BJ (cell line): ENCODE results near the gene LEMD1. TPM values are rescaled to one million over a fixed set of nuclear protein-coding genes. Genes with fewer than 3 reads are reported as not detected.

ENCODE experiments used
- CTCF ChIA-PET: fragments of 350-600 bp; formaldehyde crosslinking; extraction: SDS; loops from one replicate; lab custom pipeline; 2021; ENCODE audit warnings: antibody characterized with exemption, inconsistent platforms; lab: Yijun Ruan, JAX
- POLR2A ChIA-PET: fragments of 300-600 bp; sonication (Branson Sonifier 250); formaldehyde crosslinking; extraction: SDS; loops from one replicate; lab custom pipeline; 2021; ENCODE audit warnings: antibody characterized with exemption; lab: Charles Lee
- DNase-seq: peaks from one replicate; pipeline ENCODE4 v3.0.0-alpha.2; 2011; ENCODE audit warnings: low read depth
- H3K27me3 ChIP-seq: 2 replicates; pipeline ENCODE4 v1.6.0; 2011; ENCODE audit warnings: low read length; ENCODE audit not compliant: control insufficient read depth, insufficient read depth
- H3K36me3 ChIP-seq: 2 replicates; pipeline ENCODE4 v1.5.1; 2011; ENCODE audit warnings: low read length; ENCODE audit not compliant: control insufficient read depth, insufficient read depth
- H3K4me3 ChIP-seq: 2 replicates; pipeline ENCODE4 v1.5.1; 2011; ENCODE audit warnings: low read depth, mild to moderate bottlenecking, control low read depth, low read length
- polyA plus RNA-seq: library from polyadenylated mRNA; depleted of rRNA; stranded (reverse); fragments of >200 nt; gene quantifications from 2 replicates; pipeline ENCODE4 v1.2.3, GENCODE V29; 2011
- TF ChIP-seq, protein P1 (sequence below): IDR thresholded peaks from 2 replicates; pipeline ENCODE4 v1.5.1; 2011; ENCODE audit warnings: low read depth, mild to moderate bottlenecking, control low read depth, inconsistent platforms, low read length, moderate library complexity; ENCODE audit not compliant: insufficient read depth

LEMD1 gene
- polyA plus RNA-seq, 1 experiment, result not detected

DNA sequence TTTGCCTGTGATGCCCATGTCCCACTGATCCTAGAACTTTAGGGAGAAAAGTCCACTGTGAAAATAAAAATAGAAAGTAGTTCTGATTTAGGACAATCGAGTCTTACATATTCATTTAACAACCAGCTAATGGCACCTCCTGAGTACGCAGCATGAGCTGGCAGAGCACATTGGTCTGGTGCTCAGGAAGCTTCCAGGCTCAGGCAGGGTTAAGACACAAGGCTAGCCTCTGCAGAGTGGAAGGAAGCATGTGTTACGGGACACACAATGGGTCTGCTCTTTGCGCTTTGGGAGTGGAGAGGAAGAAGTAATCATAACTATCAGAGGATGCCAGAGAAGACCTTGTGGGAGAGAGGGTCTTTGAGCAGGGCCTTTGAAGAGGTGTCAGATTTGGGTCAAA, 61.0 kb downstream of the LEMD1 start:
- TF ChIP-seq, protein P1, sequence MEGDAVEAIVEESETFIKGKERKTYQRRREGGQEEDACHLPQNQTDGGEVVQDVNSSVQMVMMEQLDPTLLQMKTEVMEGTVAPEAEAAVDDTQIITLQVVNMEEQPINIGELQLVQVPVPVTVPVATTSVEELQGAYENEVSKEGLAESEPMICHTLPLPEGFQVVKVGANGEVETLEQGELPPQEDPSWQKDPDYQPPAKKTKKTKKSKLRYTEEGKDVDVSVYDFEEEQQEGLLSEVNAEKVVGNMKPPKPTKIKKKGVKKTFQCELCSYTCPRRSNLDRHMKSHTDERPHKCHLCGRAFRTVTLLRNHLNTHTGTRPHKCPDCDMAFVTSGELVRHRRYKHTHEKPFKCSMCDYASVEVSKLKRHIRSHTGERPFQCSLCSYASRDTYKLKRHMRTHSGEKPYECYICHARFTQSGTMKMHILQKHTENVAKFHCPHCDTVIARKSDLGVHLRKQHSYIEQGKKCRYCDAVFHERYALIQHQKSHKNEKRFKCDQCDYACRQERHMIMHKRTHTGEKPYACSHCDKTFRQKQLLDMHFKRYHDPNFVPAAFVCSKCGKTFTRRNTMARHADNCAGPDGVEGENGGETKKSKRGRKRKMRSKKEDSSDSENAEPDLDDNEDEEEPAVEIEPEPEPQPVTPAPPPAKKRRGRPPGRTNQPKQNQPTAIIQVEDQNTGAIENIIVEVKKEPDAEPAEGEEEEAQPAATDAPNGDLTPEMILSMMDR, result no peak
- POLR2A ChIA-PET, result no interaction called here
- Histone ChIP-seq H3K27me3 (peaks cover 37% of the 10 kb centered on the region), H3K4me3 (no peak overlapping the region), H3K36me3 (no peaks in the 10 kb centered on the region)
- CTCF ChIA-PET, result interaction anchor here (1.6 kb wide), 2 partner anchors 88 to 124 kb away, joined by 3 read pairs; no protein-coding TSS in a partner anchor
- no peak for DNase-seq

DNA sequence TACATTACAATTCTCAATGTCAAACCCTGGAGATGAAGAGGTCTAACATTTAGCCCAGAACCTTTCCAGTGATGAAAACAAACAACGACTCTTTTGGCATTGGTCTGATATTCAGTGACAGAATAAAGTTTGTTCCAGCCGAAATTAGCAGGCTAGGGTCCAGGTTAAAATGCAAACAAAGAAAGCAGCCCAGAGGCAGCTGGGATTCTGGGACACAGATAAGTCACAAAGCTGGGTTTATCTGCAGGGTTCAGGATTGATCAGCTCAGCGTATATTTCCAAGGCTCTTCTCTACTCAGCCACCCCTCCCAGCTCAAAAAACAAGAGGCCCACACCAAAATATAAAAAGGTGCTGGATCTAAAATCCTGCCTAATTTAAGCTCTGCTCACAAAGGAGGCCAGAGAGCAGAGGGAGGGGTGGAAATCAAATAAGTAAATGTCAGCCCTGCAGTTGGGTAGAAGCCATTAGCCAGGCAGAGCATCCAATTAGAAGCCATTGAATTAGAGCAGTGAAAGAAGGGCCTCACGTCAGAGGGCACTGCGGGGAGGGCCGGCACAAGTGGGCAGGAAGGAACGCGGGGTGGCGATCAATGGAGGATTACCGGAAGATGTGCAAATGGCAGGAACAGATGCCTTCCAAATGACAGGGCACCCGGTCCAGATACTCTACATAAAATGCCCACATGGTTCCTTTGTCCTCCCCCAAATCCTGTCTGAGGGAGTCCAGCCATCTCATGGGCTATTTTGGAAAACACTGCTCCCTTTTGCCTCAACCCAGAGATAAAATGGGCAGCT, 61.9 kb downstream of the LEMD1 start:
- DNase-seq, result no peak
- Histone ChIP-seq H3K27me3 (peaks cover 38% of the 10 kb centered on the region), H3K36me3 (no peaks in the 10 kb centered on the region), H3K4me3 (no peak overlapping the region)
- ChIA-PET CTCF (interaction anchor here (0.7 to 1.6 kb wide), 5 partner anchors 10 to 125 kb away, joined by 3 to 4 read pairs (median 3); no protein-coding TSS in a partner anchor), POLR2A (no interaction called here)
- TF ChIP-seq, protein P1, result no peak

DNA sequence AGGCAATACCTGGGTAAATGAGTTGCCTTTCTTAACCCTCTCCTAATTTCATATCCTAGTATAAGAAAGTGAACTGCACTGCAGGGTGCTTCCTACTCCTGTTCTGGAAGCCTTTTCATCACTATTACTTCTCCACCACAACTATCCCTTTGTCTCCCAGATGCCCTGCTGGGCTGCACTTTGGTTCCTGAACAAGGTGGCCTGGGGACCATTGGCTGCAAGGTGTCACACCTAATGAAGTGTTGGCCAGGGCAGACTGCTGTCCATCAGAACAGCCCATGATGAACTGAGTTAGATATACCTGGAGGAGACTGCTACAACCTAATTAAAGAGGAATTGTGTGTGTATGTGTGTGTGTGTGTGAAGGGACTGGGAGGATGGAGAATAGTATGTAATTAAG, 63.3 kb downstream of the LEMD1 start:
- ChIA-PET POLR2A (no interaction called here), CTCF (interaction anchor here (1.0 to 1.1 kb wide), 3 partner anchors 17 to 72 kb away, joined by 3 to 4 read pairs (median 3); no protein-coding TSS in a partner anchor)
- peaks cover 38% of the 10 kb centered on the region for H3K27me3 ChIP-seq
- H3K4me3 ChIP-seq, result no peak overlapping the region
- H3K36me3 ChIP-seq, result no peaks in the 10 kb centered on the region
- TF ChIP-seq, protein P1, result no peak
- no peak for DNase-seq

DNA sequence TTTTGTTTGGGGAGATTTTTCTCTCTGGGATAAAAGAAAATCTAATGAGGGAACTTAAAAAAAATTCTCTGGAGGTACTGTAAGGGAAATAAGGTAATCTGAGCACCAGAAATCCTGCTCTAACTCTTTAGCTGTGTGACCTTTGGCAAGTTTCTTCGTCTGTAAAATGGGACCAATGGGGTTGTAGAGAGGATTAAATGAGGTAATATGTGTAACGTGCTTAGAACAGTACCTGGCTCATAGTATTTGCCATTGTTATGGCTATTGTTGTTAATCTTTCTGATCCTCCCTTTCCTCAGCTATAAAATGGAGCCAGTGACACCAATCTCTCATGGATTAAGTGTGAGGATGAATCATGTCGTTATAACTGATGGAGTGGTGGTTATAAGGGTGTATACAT, 64.3 kb downstream of the LEMD1 start:
- CTCF ChIA-PET, result interaction anchor here (1.0 to 6.5 kb wide), 4 partner anchors 18 to 128 kb away, joined by 3 to 119 read pairs (median 7); no protein-coding TSS in a partner anchor
- peaks cover 38% of the 10 kb centered on the region for H3K27me3 ChIP-seq
- POLR2A ChIA-PET, result no interaction called here
- TF ChIP-seq, protein P1, result no peak
- no peak overlapping the region for H3K4me3 ChIP-seq
- no peak for DNase-seq
- no peaks in the 10 kb centered on the region for H3K36me3 ChIP-seq

DNA sequence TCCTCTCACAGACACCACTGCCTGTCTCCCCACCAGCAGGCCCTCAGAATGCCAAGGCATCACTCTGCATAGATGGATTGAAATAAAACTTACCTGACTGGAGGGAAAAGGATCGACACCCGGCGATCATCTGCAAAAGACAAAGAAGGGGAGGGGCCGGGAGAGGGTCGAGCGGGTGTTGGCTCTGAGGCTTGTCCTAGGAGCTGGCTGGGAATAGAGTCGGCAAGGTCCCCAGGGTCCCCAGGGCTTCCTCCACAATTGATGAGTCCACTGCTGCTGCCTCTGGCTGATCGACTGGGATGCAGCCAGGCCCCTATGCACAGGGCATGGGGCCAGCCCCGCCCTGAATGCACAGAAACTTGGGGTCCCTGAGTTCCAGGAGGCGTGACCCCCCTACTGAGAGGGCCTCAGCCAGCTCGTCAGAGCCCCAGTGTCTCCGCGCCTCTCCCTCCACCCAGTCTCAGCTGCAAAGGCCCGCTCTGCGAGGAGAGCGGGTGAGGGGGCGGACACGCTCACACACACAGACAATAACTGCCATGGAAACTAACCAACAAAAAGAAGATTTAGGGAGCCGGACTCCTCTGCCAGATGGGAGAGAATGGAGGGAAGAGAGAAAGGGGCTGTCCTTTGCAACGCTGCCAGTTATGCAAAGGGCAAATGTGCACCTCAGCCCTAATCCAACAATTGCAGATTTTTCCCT, 65.3 kb downstream of the LEMD1 start, which contains the start of gene KLHDC8A:
Gene KLHDC8A, minus strand, starts transcription at position 483 of the 700 bp plus-strand sequence. CDS start 13,318 bp downstream, outside the sequence.
- TF ChIP-seq, protein P1, result no peak
- CTCF ChIA-PET, result interaction anchor here (0.5 to 6.5 kb wide), 6 partner anchors 8 to 301 kb away, joined by 3 to 119 read pairs (median 8); no protein-coding TSS in a partner anchor
- Histone ChIP-seq H3K36me3 (no peaks in the 10 kb centered on the region), H3K27me3 (peaks cover 40% of the 10 kb centered on the region), H3K4me3 (no peak within 1 kb of the TSS)
- POLR2A ChIA-PET, result no interaction called here
- no peak for DNase-seq
